Astrocyte (in vitro differentiated cells and primary cell): ENCODE measurements around the gene APBB2. TPM values are rescaled to one million over a fixed set of nuclear protein-coding genes. Genes with fewer than 3 reads are reported as not detected.

Source experiments
- DNase-seq: peaks from one replicate; pipeline ENCODE4 v3.0.0-alpha.2; 2010; ENCODE audit warnings: low read depth
- FAIRE-seq: peaks from 2 replicates; lab custom pipeline; 2011; peaks lifted over from hg19 to GRCh38; lab: Jason Lieb, UNC
- H2AFZ ChIP-seq: 2 replicates; pipeline ENCODE4 v1.6.0; 2012; ENCODE audit warnings: low read depth, low read length, inconsistent platforms
- H3K27ac ChIP-seq: 2 replicates; pipeline ENCODE4 v1.5.1; 2011; ENCODE audit warnings: low read depth, low read length, inconsistent platforms
- H3K27me3 ChIP-seq: 2 replicates; pipeline ENCODE4 v1.6.0; 2011; ENCODE audit warnings: low read length, inconsistent platforms; ENCODE audit not compliant: insufficient read depth
- H3K36me3 ChIP-seq: 2 replicates; pipeline ENCODE4 v1.5.1; 2011; ENCODE audit warnings: low read length, inconsistent platforms; ENCODE audit not compliant: insufficient read depth
- H3K4me1 ChIP-seq: 2 replicates; pipeline ENCODE4 v1.5.1; 2011; ENCODE audit warnings: low read length, inconsistent platforms; ENCODE audit not compliant: insufficient read depth
- H3K4me2 ChIP-seq: 2 replicates; pipeline ENCODE4 v1.6.0; 2012; ENCODE audit warnings: low read length, inconsistent platforms
- H3K4me3 ChIP-seq: 2 replicates; pipeline ENCODE4 v1.5.1; 2011; ENCODE audit warnings: low read depth, mild to moderate bottlenecking, low read length, inconsistent platforms; ENCODE audit not compliant: insufficient read depth
- H3K79me2 ChIP-seq: 2 replicates; pipeline ENCODE4 v1.6.0; 2012; ENCODE audit warnings: mild to moderate bottlenecking, low read length, inconsistent platforms; ENCODE audit not compliant: insufficient read depth
- H3K9ac ChIP-seq: 2 replicates; pipeline ENCODE4 v1.6.0; 2012; ENCODE audit warnings: mild to moderate bottlenecking, low read length, inconsistent platforms
- H3K9me3 ChIP-seq: 2 replicates; pipeline ENCODE4 v1.5.1; 2012; ENCODE audit warnings: low read depth, mild to moderate bottlenecking, low read length, inconsistent platforms; ENCODE audit not compliant: insufficient read depth
- H4K20me1 ChIP-seq: 2 replicates; pipeline ENCODE4 v1.6.0; 2012; ENCODE audit warnings: low read length, inconsistent platforms; ENCODE audit not compliant: insufficient read depth
- H3K27ac Mint-ChIP-seq: one replicate; pipeline ENCODE4 v1.8.0; 2021; ENCODE audit warnings: mild to moderate bottlenecking, mixed read lengths; ENCODE audit not compliant: unreplicated experiment
- H3K27me3 Mint-ChIP-seq: one replicate; pipeline ENCODE4 v1.8.0; 2021; ENCODE audit warnings: low read depth, mixed read lengths; ENCODE audit not compliant: unreplicated experiment
- H3K36me3 Mint-ChIP-seq: one replicate; pipeline ENCODE4 v1.8.0; 2021; ENCODE audit warnings: low read depth, mixed read lengths; ENCODE audit not compliant: unreplicated experiment
- H3K4me1 Mint-ChIP-seq: one replicate; pipeline ENCODE4 v1.8.0; 2021; ENCODE audit warnings: low read depth, mixed read lengths; ENCODE audit not compliant: unreplicated experiment
- H3K4me3 Mint-ChIP-seq: one replicate; pipeline ENCODE4 v1.8.0; 2021; ENCODE audit warnings: mild to moderate bottlenecking, moderate library complexity, mixed read lengths; ENCODE audit not compliant: unreplicated experiment
- H3K9me3 Mint-ChIP-seq: one replicate; pipeline ENCODE4 v1.8.0; 2021; ENCODE audit warnings: mild to moderate bottlenecking, mixed read lengths; ENCODE audit not compliant: unreplicated experiment
- EZH2 ChIP-seq: IDR thresholded peaks from 2 replicates; pipeline ENCODE4 v1.6.1; 2012; ENCODE audit warnings: mild to moderate bottlenecking, low read length, inconsistent platforms; ENCODE audit not compliant: insufficient read depth
- total RNA-seq: library from RNA; stranded (reverse); gene quantifications from 2 replicates; pipeline ENCODE4 v1.2.1, GENCODE V29; 2021
- TF ChIP-seq, protein P1 (sequence below): IDR thresholded peaks from 2 replicates; pipeline ENCODE4 v1.5.1; 2011; ENCODE audit warnings: low read depth, mild to moderate bottlenecking, inconsistent platforms, low read length, moderate library complexity; ENCODE audit not compliant: insufficient read depth

The APBB2 gene
- total RNA-seq, 1 donor from 2014 or later: 173 TPM

DNA sequence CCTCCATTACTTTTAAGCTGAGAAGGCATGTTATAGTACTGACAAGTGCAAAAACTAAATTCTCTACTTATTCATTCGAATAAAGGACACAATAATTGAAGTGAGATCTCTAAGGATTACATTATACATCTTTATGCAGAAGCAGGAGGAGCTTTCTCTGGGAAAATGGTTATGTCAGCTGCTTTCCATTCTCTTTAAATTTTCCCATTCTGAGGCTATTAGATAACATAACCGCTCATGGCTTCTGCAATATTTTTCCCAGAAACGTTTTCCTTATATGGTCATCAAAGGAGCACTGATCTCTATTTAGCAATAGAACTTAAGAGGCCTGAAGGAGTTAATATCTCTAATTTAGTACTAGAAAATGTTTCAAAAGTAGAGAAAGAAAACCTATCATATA is 243.0 kb downstream of the APBB2 start:
- H3K27ac Mint-ChIP-seq: no peak overlapping the region
- no peaks in the 10 kb centered on the region for H3K9me3 Mint-ChIP-seq
- DNase-seq (no peak), FAIRE-seq (no peak)
- peaks cover 20% of the 10 kb centered on the region for H3K36me3 Mint-ChIP-seq
- H3K4me1 Mint-ChIP-seq: peaks cover 21% of the 10 kb centered on the region
- Histone ChIP-seq H3K27me3 (no peaks in the 10 kb centered on the region), H3K4me3 (no peak overlapping the region), H3K36me3 (no peaks in the 10 kb centered on the region), H2AFZ (no peak overlapping the region), H3K4me2 (no peak overlapping the region), H3K9me3 (no peaks in the 10 kb centered on the region), H3K27ac (no peak overlapping the region), H3K79me2 (no peaks in the 10 kb centered on the region), H3K9ac (no peak overlapping the region), H3K4me1 (no peaks in the 10 kb centered on the region), H4K20me1 (peaks cover 17% of the 10 kb centered on the region)
- H3K4me3 Mint-ChIP-seq: no peak overlapping the region
- no peaks in the 10 kb centered on the region for H3K27me3 Mint-ChIP-seq
- TF ChIP-seq EZH2: no peak
- TF ChIP-seq, protein P1, sequence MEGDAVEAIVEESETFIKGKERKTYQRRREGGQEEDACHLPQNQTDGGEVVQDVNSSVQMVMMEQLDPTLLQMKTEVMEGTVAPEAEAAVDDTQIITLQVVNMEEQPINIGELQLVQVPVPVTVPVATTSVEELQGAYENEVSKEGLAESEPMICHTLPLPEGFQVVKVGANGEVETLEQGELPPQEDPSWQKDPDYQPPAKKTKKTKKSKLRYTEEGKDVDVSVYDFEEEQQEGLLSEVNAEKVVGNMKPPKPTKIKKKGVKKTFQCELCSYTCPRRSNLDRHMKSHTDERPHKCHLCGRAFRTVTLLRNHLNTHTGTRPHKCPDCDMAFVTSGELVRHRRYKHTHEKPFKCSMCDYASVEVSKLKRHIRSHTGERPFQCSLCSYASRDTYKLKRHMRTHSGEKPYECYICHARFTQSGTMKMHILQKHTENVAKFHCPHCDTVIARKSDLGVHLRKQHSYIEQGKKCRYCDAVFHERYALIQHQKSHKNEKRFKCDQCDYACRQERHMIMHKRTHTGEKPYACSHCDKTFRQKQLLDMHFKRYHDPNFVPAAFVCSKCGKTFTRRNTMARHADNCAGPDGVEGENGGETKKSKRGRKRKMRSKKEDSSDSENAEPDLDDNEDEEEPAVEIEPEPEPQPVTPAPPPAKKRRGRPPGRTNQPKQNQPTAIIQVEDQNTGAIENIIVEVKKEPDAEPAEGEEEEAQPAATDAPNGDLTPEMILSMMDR: no peak

DNA sequence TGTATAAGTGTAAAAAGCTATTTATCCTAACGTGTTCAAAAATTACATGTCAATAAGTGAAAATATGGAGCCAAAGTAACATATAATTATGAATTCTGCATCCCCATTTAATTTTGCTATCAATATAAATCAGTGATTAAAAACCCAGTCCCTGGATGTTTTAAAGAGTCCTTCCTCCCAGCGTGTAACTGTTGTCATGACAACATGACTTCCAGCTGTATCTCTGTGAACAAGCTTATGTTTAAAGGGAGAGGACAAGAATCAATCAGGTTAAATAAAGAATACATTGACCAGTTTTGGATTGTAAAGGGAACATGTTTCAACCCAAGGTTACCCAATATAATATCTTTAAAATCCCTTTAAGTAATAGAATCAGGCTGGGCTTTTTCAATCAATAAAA is 244.8 kb downstream of the APBB2 start:
- Mint-ChIP-seq H3K27me3 (no peaks in the 10 kb centered on the region), H3K27ac (no peak overlapping the region), H3K4me1 (peaks cover 9% of the 10 kb centered on the region), H3K36me3 (peaks cover 20% of the 10 kb centered on the region), H3K9me3 (no peaks in the 10 kb centered on the region), H3K4me3 (no peak overlapping the region)
- H3K9me3 ChIP-seq: no peaks in the 10 kb centered on the region
- no peaks in the 10 kb centered on the region for H3K36me3 ChIP-seq
- no peak overlapping the region for H3K4me2 ChIP-seq
- DNase-seq (no peak), FAIRE-seq (no peak)
- no peak overlapping the region for H3K4me3 ChIP-seq
- no peak overlapping the region for H2AFZ ChIP-seq
- no peaks in the 10 kb centered on the region for H3K79me2 ChIP-seq
- H3K27me3 ChIP-seq: no peaks in the 10 kb centered on the region
- H3K27ac ChIP-seq: no peak overlapping the region
- peaks cover 1% of the 10 kb centered on the region for H3K4me1 ChIP-seq
- H4K20me1 ChIP-seq: peaks cover 14% of the 10 kb centered on the region
- TF ChIP-seq, protein P1: no peak
- no peak for TF ChIP-seq EZH2
- H3K9ac ChIP-seq: no peak overlapping the region

DNA sequence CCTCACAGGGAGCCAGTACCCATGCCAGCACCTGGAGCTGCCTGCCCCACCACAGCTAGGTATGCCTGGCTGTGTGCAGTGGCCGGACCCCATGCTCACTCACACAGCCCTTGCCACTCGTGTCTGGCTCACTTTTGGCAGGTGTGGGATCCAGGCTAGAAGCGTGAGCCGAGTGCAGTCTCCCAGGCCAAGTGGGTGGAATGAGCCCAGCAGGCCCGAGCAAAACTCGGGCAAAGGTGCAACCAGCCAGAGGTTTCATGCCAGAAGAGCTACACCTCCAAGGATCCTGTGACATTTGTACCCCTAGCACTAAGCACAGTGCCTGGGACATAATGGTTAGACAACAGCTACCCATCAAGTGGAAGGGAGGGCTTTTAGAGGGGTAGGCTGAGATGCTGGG is 246.8 kb downstream of the APBB2 start:
- no peak for DNase-seq
- H3K36me3 Mint-ChIP-seq: peaks cover 15% of the 10 kb centered on the region
- H3K27ac ChIP-seq: no peak overlapping the region
- H3K9me3 ChIP-seq: no peaks in the 10 kb centered on the region
- H4K20me1 ChIP-seq: peaks cover 21% of the 10 kb centered on the region
- no peak overlapping the region for H3K4me2 ChIP-seq
- peaks cover 17% of the 10 kb centered on the region for H3K4me1 ChIP-seq
- no peaks in the 10 kb centered on the region for H3K79me2 ChIP-seq
- H3K4me3 ChIP-seq: no peak overlapping the region
- no peak overlapping the region for H3K9ac ChIP-seq
- no peak for FAIRE-seq
- H3K4me3 Mint-ChIP-seq: no peak overlapping the region
- no peak overlapping the region for H2AFZ ChIP-seq
- no peaks in the 10 kb centered on the region for H3K9me3 Mint-ChIP-seq
- H3K27me3 ChIP-seq: no peaks in the 10 kb centered on the region
- H3K36me3 ChIP-seq: no peaks in the 10 kb centered on the region
- no peaks in the 10 kb centered on the region for H3K27me3 Mint-ChIP-seq
- no peak overlapping the region for H3K27ac Mint-ChIP-seq
- peaks cover 17% of the 10 kb centered on the region for H3K4me1 Mint-ChIP-seq
- no peak for TF ChIP-seq EZH2
- TF ChIP-seq, protein P1: no peak
